HEK293T (cell line): ENCODE measurements around the gene GLDN.

Experiments used
- FOXA1 ChIP-seq: fragments of 450-650 bp; IDR thresholded peaks from 2 replicates; pipeline ENCODE4 v1.6.1; 2016; ENCODE audit warnings: mild to moderate bottlenecking
- PKNOX1 ChIP-seq: fragments of 450-650 bp; IDR thresholded peaks from 2 replicates; pipeline ENCODE4 v1.6.1; 2016

DNA sequence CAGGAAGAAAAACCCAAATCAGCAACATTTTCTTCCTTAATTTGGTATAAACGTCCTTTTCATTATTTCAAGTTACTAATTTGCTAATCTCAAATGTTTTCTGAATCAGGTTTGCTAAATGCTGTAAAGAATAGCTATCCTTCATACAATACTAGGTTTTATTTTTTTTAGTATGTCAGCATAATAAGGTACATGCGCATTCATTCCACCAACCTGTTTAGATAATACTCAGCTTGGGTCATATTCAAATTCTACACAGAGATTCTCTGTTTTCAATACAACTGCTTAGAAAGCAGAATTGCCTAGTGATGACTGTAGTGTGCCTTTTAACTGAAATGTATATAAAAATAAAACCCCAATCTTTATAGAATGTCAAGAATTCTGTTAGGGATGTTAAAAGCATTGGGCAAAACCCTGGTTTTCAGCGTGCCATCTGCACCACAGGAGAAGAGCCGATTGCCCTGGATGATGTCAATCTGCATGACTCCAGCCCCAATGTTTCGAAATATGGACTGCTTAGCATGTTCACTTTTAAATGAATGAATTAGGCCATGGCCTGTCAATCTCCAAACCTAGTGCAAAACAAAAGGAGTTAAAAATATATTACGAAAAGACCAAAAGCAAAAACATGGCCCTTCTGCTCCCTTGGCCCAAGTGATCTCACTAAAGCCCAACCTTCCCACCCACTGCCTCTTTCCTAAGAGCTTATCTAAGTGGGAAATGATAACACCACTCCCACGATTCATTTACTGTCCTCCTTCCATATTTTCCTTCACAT lies 107.4 kb downstream of the GLDN start:
- TF ChIP-seq PKNOX1: no peak
- TF ChIP-seq FOXA1: no peak
